Mucosa of rectum (tissue), 2 donors: ENCODE data around the gene TAF3.

Experiments
- H3K27ac ChIP-seq, 2 donors: one replicate each; pipeline ENCODE4 v1.7.0; 2013; ENCODE audit warnings: inconsistent platforms in 2 of 2, low read depth in 2 of 2, low read length in 2 of 2
- H3K27me3 ChIP-seq, 2 donors: one replicate each; pipeline ENCODE4 v1.7.0; 2013; ENCODE audit warnings: low read length in 2 of 2; ENCODE audit not compliant: control insufficient read depth in 2 of 2, insufficient read depth in 2 of 2
- H3K36me3 ChIP-seq, 2 donors: one replicate each; pipeline ENCODE4 v1.7.0; 2013; ENCODE audit warnings: low read length in 2 of 2; ENCODE audit not compliant: control insufficient read depth in 2 of 2, insufficient read depth in 2 of 2
- H3K4me1 ChIP-seq, 2 donors: one replicate each; pipeline ENCODE4 v1.7.0; 2013; ENCODE audit warnings: low read length in 2 of 2, mild to moderate bottlenecking in 1 of 2; ENCODE audit not compliant: control insufficient read depth in 2 of 2, insufficient read depth in 2 of 2
- H3K4me3 ChIP-seq, 2 donors: one replicate each; pipeline ENCODE4 v1.7.0; 2013; ENCODE audit warnings: low read length in 2 of 2
- H3K9ac ChIP-seq, 2 donors: one replicate each; pipeline ENCODE4 v1.7.0; 2013; ENCODE audit warnings: low read length in 2 of 2, low read depth in 1 of 2, mild to moderate bottlenecking in 1 of 2
- H3K9me3 ChIP-seq, 2 donors: one replicate each; pipeline ENCODE4 v1.7.0; 2013; ENCODE audit warnings: low read length in 2 of 2; ENCODE audit not compliant: control insufficient read depth in 2 of 2
- donor health status: healthy.
- donor health status: Normal muscosa, but diverticular disease.

TAF3 gene

GRCh38 chr10:7915923-7916536, 97.7 kb downstream of the TAF3 start:
- H3K4me3 ChIP-seq, result no peak overlapping the region
- no peak overlapping the region for H3K27ac ChIP-seq
- H3K36me3 ChIP-seq, result no peaks in the 10 kb centered on the region
- H3K27me3 ChIP-seq, result no peaks in the 10 kb centered on the region
- no peak overlapping the region for H3K9ac ChIP-seq
- H3K4me1 ChIP-seq, result no peaks in the 10 kb centered on the region
- H3K9me3 ChIP-seq, result no peaks in the 10 kb centered on the region

DNA sequence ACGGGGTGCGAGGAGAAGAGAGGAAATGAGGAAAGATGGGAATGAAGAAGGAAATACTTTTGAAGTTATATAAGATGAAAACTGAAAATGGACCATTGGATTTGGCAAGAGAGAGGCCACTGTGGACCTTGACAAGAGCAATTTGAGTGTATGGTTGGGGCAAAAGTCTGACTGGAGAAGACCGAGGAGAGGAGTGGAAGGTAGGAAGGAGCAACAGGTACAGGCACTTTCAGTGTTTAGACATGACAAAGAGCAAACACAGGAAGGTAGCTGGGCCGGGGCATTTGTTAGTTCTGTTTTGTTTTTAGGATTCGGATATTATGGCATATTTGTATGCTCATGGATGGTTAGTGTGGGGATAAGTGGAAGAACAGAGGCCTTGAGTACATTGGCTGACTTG, 99.4 kb downstream of the TAF3 start:
- Histone ChIP-seq H3K27me3 (no peaks in the 10 kb centered on the region), H3K36me3 (no peaks in the 10 kb centered on the region), H3K4me1 (no peaks in the 10 kb centered on the region), H3K27ac (no peak overlapping the region), H3K4me3 (no peak overlapping the region), H3K9ac (no peak overlapping the region), H3K9me3 (no peaks in the 10 kb centered on the region)

GRCh38 chr10:7922707-7923106, 104.4 kb downstream of the TAF3 start:
- Histone ChIP-seq H3K4me1 (no peaks in the 10 kb centered on the region), H3K9me3 (no peaks in the 10 kb centered on the region), H3K4me3 (no peak overlapping the region), H3K27me3 (no peaks in the 10 kb centered on the region), H3K9ac (no peak overlapping the region), H3K27ac (no peak overlapping the region), H3K36me3 (no peaks in the 10 kb centered on the region)

GRCh38 chr10:7928536-7928935, 110.2 kb downstream of the TAF3 start:
- H3K9me3 ChIP-seq, result no peaks in the 10 kb centered on the region
- no peak overlapping the region for H3K4me3 ChIP-seq
- H3K9ac ChIP-seq, result no peak overlapping the region
- H3K4me1 ChIP-seq, result no peaks in the 10 kb centered on the region
- H3K27ac ChIP-seq, result no peak overlapping the region
- H3K36me3 ChIP-seq, result no peaks in the 10 kb centered on the region
- no peaks in the 10 kb centered on the region for H3K27me3 ChIP-seq

DNA sequence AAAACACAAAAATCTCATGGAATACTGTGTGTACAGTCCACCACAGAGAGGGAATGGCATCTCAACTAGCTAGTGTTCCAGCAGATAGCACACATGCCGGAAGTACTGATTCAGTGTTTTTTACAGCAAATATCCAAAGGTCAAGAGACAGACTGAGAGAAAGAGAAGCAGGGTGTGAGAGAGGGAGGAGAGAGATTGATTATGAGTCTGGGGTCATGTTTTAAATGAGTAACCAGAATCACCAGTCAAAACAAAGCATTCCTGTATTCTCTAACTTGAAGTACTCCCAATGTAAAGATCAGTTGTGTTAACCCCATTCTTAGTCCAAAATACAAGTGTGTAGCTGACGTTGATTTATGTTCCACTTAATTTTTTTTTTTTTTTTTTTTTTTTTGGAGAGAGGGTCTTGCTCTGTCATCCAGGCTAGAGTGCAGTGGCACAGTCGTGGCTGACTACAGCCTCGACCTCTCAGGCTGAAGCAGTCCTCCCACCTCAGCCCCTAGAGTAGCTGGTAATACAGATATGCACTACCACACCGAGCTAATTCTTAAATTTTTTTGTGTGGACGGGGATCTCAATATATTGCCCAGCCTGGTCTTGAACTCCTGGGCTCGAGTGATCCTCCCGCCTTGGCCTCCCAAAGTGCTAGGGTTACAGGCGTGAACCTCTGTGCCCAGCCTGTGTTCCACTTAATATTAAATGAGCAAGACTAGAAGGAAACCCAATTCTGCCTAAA, 114.2 kb downstream of the TAF3 start:
- H3K27me3 ChIP-seq, result no peaks in the 10 kb centered on the region
- H3K4me3 ChIP-seq, result no peak overlapping the region
- H3K4me1 ChIP-seq, result no peaks in the 10 kb centered on the region
- no peaks in the 10 kb centered on the region for H3K9me3 ChIP-seq
- no peak overlapping the region for H3K27ac ChIP-seq
- H3K36me3 ChIP-seq, result no peaks in the 10 kb centered on the region
- no peak overlapping the region for H3K9ac ChIP-seq

- H3K4me3 ChIP-seq, result no peak overlapping the region
- H3K9me3 ChIP-seq, result no peaks in the 10 kb centered on the region
- H3K27ac ChIP-seq, result no peak overlapping the region
- H3K27me3 ChIP-seq, result no peaks in the 10 kb centered on the region
- no peaks in the 10 kb centered on the region for H3K4me1 ChIP-seq
- H3K36me3 ChIP-seq, result no peaks in the 10 kb centered on the region
- no peak overlapping the region for H3K9ac ChIP-seq
Observed at GRCh38 chr10:7933262-7933661, 115.0 kb downstream of the TAF3 start.

DNA sequence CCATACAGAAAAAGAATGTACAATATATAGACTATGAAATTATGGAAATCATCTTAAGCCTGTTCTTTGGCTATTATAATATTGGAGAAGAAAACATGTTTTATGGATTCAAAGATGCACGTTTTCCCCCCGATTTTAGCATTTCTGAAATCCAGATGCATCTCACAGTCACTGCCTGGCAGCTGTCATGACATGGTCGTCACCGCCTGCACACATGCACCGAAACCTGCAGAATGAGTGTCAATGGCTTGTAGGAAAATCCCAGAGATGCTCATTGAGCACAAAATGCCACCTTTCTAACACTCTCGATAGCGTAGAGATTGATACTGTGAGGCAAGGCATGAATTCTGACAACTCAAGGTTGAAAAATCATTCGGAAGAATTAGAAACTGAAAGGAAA, 115.5 kb downstream of the TAF3 start:
- Histone ChIP-seq H3K9me3 (no peaks in the 10 kb centered on the region), H3K9ac (no peak overlapping the region), H3K4me3 (no peak overlapping the region), H3K36me3 (no peaks in the 10 kb centered on the region), H3K27ac (no peak overlapping the region), H3K27me3 (no peaks in the 10 kb centered on the region), H3K4me1 (no peaks in the 10 kb centered on the region)

DNA sequence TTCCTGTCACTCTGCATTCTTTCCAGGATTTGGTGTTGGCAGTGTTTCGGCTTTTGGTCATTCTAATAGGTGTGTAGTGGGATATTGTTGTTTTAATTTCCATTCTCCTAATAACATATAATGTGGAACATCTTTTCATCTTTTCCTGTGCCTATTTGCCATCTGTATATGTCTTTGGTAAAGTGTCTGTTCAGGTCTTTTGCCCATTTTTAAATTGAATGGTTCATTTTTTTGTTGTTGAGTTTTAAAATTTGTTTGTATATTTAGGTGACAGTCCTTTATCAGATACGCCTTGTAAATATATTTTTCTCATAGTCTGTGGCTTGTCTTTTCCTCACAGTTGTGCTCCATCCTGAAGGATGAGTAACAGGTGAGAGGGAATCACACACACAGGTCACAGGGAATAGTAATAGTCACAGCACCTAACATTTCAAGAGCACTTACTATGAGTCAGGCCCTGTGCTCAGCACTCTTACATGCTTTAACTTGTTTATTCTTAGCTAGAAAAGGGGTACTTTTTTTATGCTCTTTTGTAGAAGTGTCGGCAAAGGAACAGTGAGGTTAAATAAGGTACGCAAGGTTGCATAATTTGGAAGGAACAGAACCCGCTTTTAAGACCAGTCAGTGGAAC, 119.1 kb downstream of the TAF3 start:
- Histone ChIP-seq H3K27ac (no peak overlapping the region), H3K9me3 (no peaks in the 10 kb centered on the region), H3K9ac (no peak overlapping the region), H3K36me3 (no peaks in the 10 kb centered on the region), H3K27me3 (no peaks in the 10 kb centered on the region), H3K4me3 (no peak overlapping the region), H3K4me1 (no peaks in the 10 kb centered on the region)

DNA sequence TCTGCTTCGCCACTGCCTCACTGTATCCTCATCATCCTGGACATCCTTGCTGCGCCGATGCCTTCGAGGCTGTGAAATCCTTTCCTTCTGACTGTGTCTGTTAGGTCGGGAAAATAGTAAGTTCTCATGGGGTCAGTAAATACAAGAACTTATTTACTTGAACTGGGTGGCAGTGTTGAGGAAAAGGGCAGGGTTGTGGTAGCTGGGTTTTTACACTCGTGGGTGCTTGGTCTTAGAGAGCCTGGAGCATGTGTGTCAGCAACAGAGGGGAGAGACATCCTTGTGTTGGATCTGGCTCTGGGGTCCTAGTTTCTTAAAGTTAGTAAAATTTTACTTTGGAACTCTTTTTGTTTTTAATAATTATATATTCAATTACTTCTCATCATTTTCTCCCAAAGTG, 123.3 kb downstream of the TAF3 start:
- H3K9ac ChIP-seq, result no peak overlapping the region
- no peaks in the 10 kb centered on the region for H3K9me3 ChIP-seq
- H3K27ac ChIP-seq, result no peak overlapping the region
- H3K4me3 ChIP-seq, result no peak overlapping the region
- H3K27me3 ChIP-seq, result no peaks in the 10 kb centered on the region
- H3K36me3 ChIP-seq, result no peaks in the 10 kb centered on the region
- H3K4me1 ChIP-seq, result no peaks in the 10 kb centered on the region

- Histone ChIP-seq H3K9ac (no peak overlapping the region), H3K27ac (no peak overlapping the region), H3K9me3 (no peaks in the 10 kb centered on the region), H3K36me3 (no peaks in the 10 kb centered on the region), H3K27me3 (no peaks in the 10 kb centered on the region), H3K4me3 (no peak overlapping the region), H3K4me1 (no peaks in the 10 kb centered on the region)
Observed at GRCh38 chr10:7942316-7942715, 124.0 kb downstream of the TAF3 start.
